ENCODE data around the gene KCNT1. TPM values are rescaled to one million over a fixed set of nuclear protein-coding genes. Genes with fewer than 3 reads are reported as not detected.
A peak's percentile ranks its signal among the peaks of the same experiment; 100 is the strongest.

The KCNT1 gene
- total and polyA plus RNA-seq, 2 experiments from 2014 or later = 0.27 TPM; not detected in 1

DNA sequence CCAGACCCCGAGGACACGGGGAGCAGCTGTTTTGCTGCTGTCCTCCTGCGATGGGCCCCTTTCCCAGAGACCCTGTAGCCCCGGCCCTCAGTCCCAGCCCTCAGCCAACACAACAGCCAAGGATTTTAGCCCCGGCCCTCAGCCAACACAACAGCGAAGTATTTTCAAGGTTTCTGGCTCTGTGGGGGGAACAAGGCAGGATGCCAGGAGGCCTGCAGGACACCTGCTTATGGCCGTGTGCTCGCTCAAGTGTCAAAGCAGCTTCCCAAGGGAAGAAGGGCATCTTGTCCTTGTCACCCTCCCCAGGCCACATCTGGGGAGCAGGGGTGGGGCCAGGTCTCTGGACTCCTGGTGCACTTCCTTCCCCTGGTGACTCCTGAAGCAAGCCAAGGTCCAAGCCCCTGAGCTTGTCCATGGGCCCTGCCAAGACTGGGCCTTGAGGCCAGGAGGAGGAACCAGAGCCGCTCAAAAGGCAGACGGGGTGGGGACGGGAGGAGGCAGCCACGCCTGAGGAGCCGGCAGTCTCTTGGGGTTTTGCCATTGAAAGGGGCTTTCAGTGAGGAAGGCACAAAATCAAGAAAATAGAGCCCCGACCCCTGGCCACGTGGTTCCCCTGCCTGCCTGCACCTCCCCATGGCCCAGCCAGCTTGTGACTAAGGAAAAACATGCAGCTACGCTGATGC lies 10.8 kb downstream of the KCNT1 start:
- H3K4me1 ChIP-seq (ENCODE audit: insufficient read depth) = no peaks in the 10 kb centered on the region
- peaks cover 45% of the 10 kb centered on the region for H3K27me3 ChIP-seq
- no peaks in the 10 kb centered on the region for H3K9me2 ChIP-seq (replicated peaks; ENCODE audit: insufficient read depth)
- no peak overlapping the region for H3K4me2 ChIP-seq
- no peak overlapping the region for H2AFZ ChIP-seq
- H3K9me3 ChIP-seq (ENCODE audit: low read depth) = no peaks in the 10 kb centered on the region
- no peaks in the 10 kb centered on the region for H4K20me1 ChIP-seq (ENCODE audit: insufficient read depth, poor library complexity, severe bottlenecking)
- TF ChIP-seq, protein P1, sequence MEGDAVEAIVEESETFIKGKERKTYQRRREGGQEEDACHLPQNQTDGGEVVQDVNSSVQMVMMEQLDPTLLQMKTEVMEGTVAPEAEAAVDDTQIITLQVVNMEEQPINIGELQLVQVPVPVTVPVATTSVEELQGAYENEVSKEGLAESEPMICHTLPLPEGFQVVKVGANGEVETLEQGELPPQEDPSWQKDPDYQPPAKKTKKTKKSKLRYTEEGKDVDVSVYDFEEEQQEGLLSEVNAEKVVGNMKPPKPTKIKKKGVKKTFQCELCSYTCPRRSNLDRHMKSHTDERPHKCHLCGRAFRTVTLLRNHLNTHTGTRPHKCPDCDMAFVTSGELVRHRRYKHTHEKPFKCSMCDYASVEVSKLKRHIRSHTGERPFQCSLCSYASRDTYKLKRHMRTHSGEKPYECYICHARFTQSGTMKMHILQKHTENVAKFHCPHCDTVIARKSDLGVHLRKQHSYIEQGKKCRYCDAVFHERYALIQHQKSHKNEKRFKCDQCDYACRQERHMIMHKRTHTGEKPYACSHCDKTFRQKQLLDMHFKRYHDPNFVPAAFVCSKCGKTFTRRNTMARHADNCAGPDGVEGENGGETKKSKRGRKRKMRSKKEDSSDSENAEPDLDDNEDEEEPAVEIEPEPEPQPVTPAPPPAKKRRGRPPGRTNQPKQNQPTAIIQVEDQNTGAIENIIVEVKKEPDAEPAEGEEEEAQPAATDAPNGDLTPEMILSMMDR (IDR thresholded peaks at IDR 0.05; ENCODE audit: poor library complexity) = no peak
- TF ChIP-seq EZH2phosphoT487 (IDR thresholded peaks at IDR 0.05; ENCODE audit: low read depth, severe bottlenecking, unreplicated experiment) (no peak), EZH2 (IDR thresholded peaks at IDR 0.05; ENCODE audit: borderline replicate concordance) (no peak)
- no peaks in the 10 kb centered on the region for H3K36me3 ChIP-seq (replicated peaks; ENCODE audit: insufficient read depth, low read depth)
- no peak overlapping the region for H3K4me3 ChIP-seq
- no peak overlapping the region for H3K27ac ChIP-seq
- no peaks in the 10 kb centered on the region for H3K79me2 ChIP-seq
- WGBS (ENCODE audit: low lambda C conversion rate, missing lambda C conversion rate) = 73% methylated on average over 16 of the region's 16 CpGs
- DNase-seq (ENCODE audit: low spot score) = no peak

DNA sequence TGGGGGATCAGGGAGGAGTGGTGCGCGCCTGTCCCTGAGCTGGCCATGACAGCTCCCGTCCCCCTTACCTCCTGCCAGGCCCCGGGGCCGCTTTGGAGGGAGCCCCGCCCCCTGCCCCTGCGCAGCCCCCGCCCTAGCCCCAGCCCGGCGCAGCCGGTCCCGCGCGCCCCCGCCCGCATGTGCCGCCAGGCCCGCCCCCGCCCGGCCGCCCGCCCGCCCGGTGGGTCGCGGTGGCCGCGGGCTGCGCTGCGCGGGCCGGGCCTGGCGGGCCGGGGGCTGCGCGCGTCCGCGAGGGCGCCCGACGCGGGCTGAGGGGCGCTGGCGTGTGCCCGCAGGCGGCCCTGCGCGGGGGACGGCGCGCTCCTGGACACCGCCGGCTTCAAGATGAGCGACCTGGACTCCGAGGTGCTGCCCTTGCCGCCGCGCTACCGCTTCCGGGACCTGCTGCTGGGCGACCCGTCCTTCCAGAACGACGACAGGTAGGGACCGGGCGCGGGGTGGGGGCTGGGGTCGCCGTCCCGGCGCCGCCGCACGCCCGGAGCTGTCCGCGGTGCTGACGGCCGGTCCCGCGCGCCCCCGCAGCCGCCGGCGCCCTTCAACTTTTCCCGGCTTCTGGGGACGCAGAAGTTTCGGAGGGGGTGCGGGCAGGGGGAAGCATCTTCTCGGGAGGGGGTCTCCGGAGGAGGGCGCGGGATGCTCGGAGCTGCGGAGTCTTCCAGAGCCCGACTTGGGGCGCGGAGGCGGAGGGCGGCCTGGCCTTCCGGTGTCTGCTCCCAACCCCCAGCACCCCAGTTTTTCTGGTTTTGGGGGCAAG lies 12.5 kb downstream of the KCNT1 start:
- Histone ChIP-seq H3K4me2 (peak overlapping the region; percentile 75), H3K9me3 (ENCODE audit: low read depth) (no peaks in the 10 kb centered on the region), H3K9me2 (replicated peaks; ENCODE audit: insufficient read depth) (no peaks in the 10 kb centered on the region), H3K4me3 (no peak overlapping the region), H4K20me1 (ENCODE audit: insufficient read depth, poor library complexity, severe bottlenecking) (no peaks in the 10 kb centered on the region), H3K4me1 (ENCODE audit: insufficient read depth) (no peaks in the 10 kb centered on the region), H3K27me3 (peaks cover 44% of the 10 kb centered on the region), H3K79me2 (no peaks in the 10 kb centered on the region), H3K27ac (no peak overlapping the region), H3K36me3 (replicated peaks; ENCODE audit: insufficient read depth, low read depth) (no peaks in the 10 kb centered on the region), H2AFZ (no peak overlapping the region)
- peak; percentile 55 for DNase-seq (ENCODE audit: low spot score)
- 6% methylated on average over 52 of the region's 103 CpGs for WGBS (ENCODE audit: low lambda C conversion rate, missing lambda C conversion rate)
- TF ChIP-seq EZH2phosphoT487 (IDR thresholded peaks at IDR 0.05; ENCODE audit: low read depth, severe bottlenecking, unreplicated experiment) (no peak), EZH2 (IDR thresholded peaks at IDR 0.05; ENCODE audit: borderline replicate concordance) (no peak)
- TF ChIP-seq, protein P1 (IDR thresholded peaks at IDR 0.05; ENCODE audit: poor library complexity) = no peak

DNA sequence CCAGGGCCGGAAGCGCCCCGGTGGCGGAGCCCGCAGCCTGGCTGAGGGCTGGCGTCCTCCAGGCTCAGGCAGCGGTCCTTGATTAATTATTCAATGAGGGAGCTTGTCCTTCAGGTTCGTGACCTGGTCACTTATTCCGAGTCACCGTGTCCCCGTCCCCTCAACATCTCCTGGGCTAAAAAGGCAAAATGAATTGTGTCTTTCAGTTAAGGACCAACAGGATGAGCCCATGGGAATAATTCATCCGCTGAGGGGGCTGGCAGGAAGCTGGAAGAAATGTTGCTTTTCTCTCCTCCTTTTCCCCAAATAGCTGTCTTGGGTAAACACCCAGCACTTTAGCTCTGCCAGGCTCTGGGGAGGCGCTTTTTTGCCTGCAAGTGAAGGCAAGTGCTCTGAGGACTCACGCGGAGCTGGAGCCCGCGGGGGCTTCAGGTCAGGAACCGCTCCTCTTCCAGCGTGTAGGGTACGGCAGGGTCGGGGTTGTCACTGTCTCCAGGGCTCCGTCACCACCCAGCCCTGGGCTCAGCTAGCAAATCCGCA lies 13.1 kb downstream of the KCNT1 start:
- 47% methylated on average over 23 of the region's 23 CpGs for WGBS (ENCODE audit: low lambda C conversion rate, missing lambda C conversion rate)
- Histone ChIP-seq H3K4me3 (no peak overlapping the region), H3K79me2 (no peaks in the 10 kb centered on the region), H3K4me1 (ENCODE audit: insufficient read depth) (no peaks in the 10 kb centered on the region), H3K4me2 (peak overlapping the region; percentile 75), H2AFZ (no peak overlapping the region), H3K27me3 (peaks cover 38% of the 10 kb centered on the region), H3K36me3 (replicated peaks; ENCODE audit: insufficient read depth, low read depth) (no peaks in the 10 kb centered on the region), H3K9me2 (replicated peaks; ENCODE audit: insufficient read depth) (no peaks in the 10 kb centered on the region), H4K20me1 (ENCODE audit: insufficient read depth, poor library complexity, severe bottlenecking) (no peaks in the 10 kb centered on the region), H3K27ac (no peak overlapping the region), H3K9me3 (ENCODE audit: low read depth) (no peaks in the 10 kb centered on the region)
- no peak for DNase-seq (ENCODE audit: low spot score)
- TF ChIP-seq, protein P1 (IDR thresholded peaks at IDR 0.05; ENCODE audit: poor library complexity) = no peak
- no peak for TF ChIP-seq EZH2phosphoT487 (IDR thresholded peaks at IDR 0.05; ENCODE audit: low read depth, severe bottlenecking, unreplicated experiment)
- TF ChIP-seq EZH2 (IDR thresholded peaks at IDR 0.05; ENCODE audit: borderline replicate concordance) = no peak

Data from hepatocyte (in vitro differentiated cells).